C4-2B (cell line): Measurements from ENCODE around the gene EPHB4.

Experiments used
- ZFX ChIP-seq: fragments of 450-650 bp; IDR thresholded peaks from 2 replicates; pipeline ENCODE4 v1.6.1; 2017
- TF ChIP-seq, protein P1 (sequence below): fragments of 450-650 bp; conservative IDR thresholded peaks from 2 replicates; pipeline ENCODE4 v1.5.1; 2017; ENCODE audit warnings: mild to moderate bottlenecking

DNA sequence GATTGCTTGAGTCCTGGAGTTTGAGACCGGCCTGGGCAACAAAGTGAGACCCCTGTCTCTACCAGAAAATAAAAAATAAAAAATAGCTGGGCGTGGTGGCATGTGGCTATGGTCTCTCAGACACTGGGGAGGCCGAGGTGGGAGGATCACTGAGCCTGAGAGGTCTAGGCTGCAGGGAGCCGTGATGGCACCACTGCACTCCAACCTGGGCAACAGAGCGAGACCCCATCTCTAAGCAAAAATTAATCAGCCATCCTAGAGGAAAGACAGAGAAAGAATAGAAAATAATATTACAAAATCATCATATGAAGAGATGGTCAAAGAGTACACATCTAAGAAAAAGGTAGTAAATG lies 4.9 kb upstream of the EPHB4 start:
- TF ChIP-seq, protein P1, sequence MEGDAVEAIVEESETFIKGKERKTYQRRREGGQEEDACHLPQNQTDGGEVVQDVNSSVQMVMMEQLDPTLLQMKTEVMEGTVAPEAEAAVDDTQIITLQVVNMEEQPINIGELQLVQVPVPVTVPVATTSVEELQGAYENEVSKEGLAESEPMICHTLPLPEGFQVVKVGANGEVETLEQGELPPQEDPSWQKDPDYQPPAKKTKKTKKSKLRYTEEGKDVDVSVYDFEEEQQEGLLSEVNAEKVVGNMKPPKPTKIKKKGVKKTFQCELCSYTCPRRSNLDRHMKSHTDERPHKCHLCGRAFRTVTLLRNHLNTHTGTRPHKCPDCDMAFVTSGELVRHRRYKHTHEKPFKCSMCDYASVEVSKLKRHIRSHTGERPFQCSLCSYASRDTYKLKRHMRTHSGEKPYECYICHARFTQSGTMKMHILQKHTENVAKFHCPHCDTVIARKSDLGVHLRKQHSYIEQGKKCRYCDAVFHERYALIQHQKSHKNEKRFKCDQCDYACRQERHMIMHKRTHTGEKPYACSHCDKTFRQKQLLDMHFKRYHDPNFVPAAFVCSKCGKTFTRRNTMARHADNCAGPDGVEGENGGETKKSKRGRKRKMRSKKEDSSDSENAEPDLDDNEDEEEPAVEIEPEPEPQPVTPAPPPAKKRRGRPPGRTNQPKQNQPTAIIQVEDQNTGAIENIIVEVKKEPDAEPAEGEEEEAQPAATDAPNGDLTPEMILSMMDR: no peak
- no peak for TF ChIP-seq ZFX
